Vagina (tissue), 2 donors: Measurements from ENCODE around the gene POPDC2. TPM values are rescaled to one million over a fixed set of nuclear protein-coding genes. Genes with fewer than 3 reads are reported as not detected.

Source experiments
- DNase-seq, 2 donors: peaks; one replicate each; pipeline ENCODE4 v3.0.0-alpha.2; 2017; ENCODE audit errors: extremely low spot score in 2 of 2
- H3K27ac ChIP-seq: fragments of 200-600 bp; sonication (generic); one replicate; pipeline ENCODE4 v1.5.1; 2019
- H3K27me3 ChIP-seq: fragments of 200-600 bp; sonication (generic); one replicate; pipeline ENCODE4 v1.5.1; 2019
- H3K36me3 ChIP-seq, 2 donors: fragments of 200-600 bp; sonication (generic); one replicate each; pipeline ENCODE4 v1.5.1; 2017 to 2019
- H3K4me1 ChIP-seq: fragments of 200-600 bp; sonication (generic); one replicate; pipeline ENCODE4 v1.5.1; 2019
- H3K4me3 ChIP-seq, 2 donors: fragments of 200-600 bp; sonication (generic); 1 replicate in 1 of 2; 2 replicates in 1 of 2; pipeline ENCODE4 v1.5.1; 2016 to 2019
- H3K9me3 ChIP-seq: fragments of 200-600 bp; sonication (generic); one replicate; pipeline ENCODE4 v1.5.1; 2019
- CTCF ChIP-seq, 3 experiments: fragments of 450-650 bp in 2 of 3; fragments of 200-600 bp in 1 of 3; sonication (generic) in 1 of 3; IDR thresholded peaks; one replicate each; pipeline ENCODE4 v1.5.1; 2017 to 2019; ENCODE audit warnings: antibody characterized with exemption in 3 of 3, mild to moderate bottlenecking in 2 of 3, moderate library complexity in 2 of 3
- POLR2A ChIP-seq, 2 donors: fragments of 450-650 bp; IDR thresholded peaks; one replicate each; pipeline ENCODE4 v1.6.1; 2017; ENCODE audit warnings: antibody characterized with exemption in 2 of 2, mild to moderate bottlenecking in 2 of 2, moderate library complexity in 2 of 2
- POLR2AphosphoS5 ChIP-seq, 2 donors: sonication (generic); formaldehyde crosslinking; IDR thresholded peaks; one replicate each; pipeline ENCODE4 v1.9.0; 2017; ENCODE audit warnings: antibody characterized with exemption in 2 of 2, mild to moderate bottlenecking in 2 of 2, low read depth in 1 of 2; ENCODE audit not compliant: insufficient read depth in 1 of 2
- intact Hi-C: fragments of 100-400 bp; cut with DNase I; formaldehyde crosslinking; loops from one replicate; pipeline ENCODE4 v1.15.1; 2023
- total RNA-seq: library from RNA; depleted of rRNA; stranded (reverse); fragments of >200 nt; gene quantifications from one replicate; pipeline ENCODE4 v1.2.3, GENCODE V29; 2016

Gene POPDC2
- total RNA-seq, 1 donor from 2014 or later = 3.4 TPM

- Histone ChIP-seq H3K4me1 (peaks cover 14% of the 10 kb centered on the region), H3K4me3 (no peak overlapping the region), H3K9me3 (no peaks in the 10 kb centered on the region), H3K27ac (no peak overlapping the region), H3K27me3 (no peaks in the 10 kb centered on the region), H3K36me3 (no peaks in the 10 kb centered on the region)
- intact Hi-C loops = no loop called here
- no peak for DNase-seq
- no peak for TF ChIP-seq POLR2A (IDR thresholded peaks at IDR 0.05)
- TF ChIP-seq POLR2AphosphoS5 (IDR thresholded peaks at IDR 0.05; ENCODE audit: insufficient read depth in 1 of 2, low read depth in 1 of 2) = no peak
- no peak for TF ChIP-seq CTCF (IDR thresholded peaks at IDR 0.05)
Observed at GRCh38 chr3:119700920-119701734, 40.7 kb upstream of the POPDC2 start.

GRCh38 chr3:119700269-119700919 is 40.0 kb upstream of the POPDC2 start:
- Histone ChIP-seq H3K27me3 (no peaks in the 10 kb centered on the region), H3K9me3 (no peaks in the 10 kb centered on the region), H3K27ac (no peak overlapping the region), H3K4me3 (no peak overlapping the region), H3K36me3 (no peaks in the 10 kb centered on the region), H3K4me1 (peaks cover 14% of the 10 kb centered on the region)
- TF ChIP-seq POLR2AphosphoS5 (IDR thresholded peaks at IDR 0.05; ENCODE audit: insufficient read depth in 1 of 2, low read depth in 1 of 2) (no peak), CTCF (IDR thresholded peaks at IDR 0.05) (no peak), POLR2A (IDR thresholded peaks at IDR 0.05) (no peak)
- intact Hi-C loops = no loop called here
- no peak for DNase-seq

GRCh38 chr3:119697394-119697793 is 37.0 kb upstream of the POPDC2 start:
- no peak for TF ChIP-seq POLR2A (IDR thresholded peaks at IDR 0.05)
- no peak for TF ChIP-seq POLR2AphosphoS5 (IDR thresholded peaks at IDR 0.05; ENCODE audit: insufficient read depth in 1 of 2, low read depth in 1 of 2)
- TF ChIP-seq CTCF (IDR thresholded peaks at IDR 0.05) = no peak

GRCh38 chr3:119695480-119695879 is 35.1 kb upstream of the POPDC2 start:
- intact Hi-C loops = no loop called here
- Histone ChIP-seq H3K27ac (no peak overlapping the region), H3K27me3 (no peaks in the 10 kb centered on the region), H3K36me3 (no peaks in the 10 kb centered on the region), H3K9me3 (no peaks in the 10 kb centered on the region), H3K4me1 (no peaks in the 10 kb centered on the region), H3K4me3 (no peak overlapping the region)
- TF ChIP-seq POLR2AphosphoS5 (IDR thresholded peaks at IDR 0.05; ENCODE audit: insufficient read depth in 1 of 2, low read depth in 1 of 2) (no peak), POLR2A (IDR thresholded peaks at IDR 0.05) (no peak), CTCF (IDR thresholded peaks at IDR 0.05) (no peak)
- no peak for DNase-seq

More at GRCh38 chr3:119697394-119697793, 37.0 kb upstream of the POPDC2 start:
- no peak for DNase-seq
- H3K36me3 ChIP-seq = no peaks in the 10 kb centered on the region
- H3K27ac ChIP-seq = no peak overlapping the region
- peaks cover 6% of the 10 kb centered on the region for H3K4me1 ChIP-seq
- no peaks in the 10 kb centered on the region for H3K27me3 ChIP-seq
- H3K9me3 ChIP-seq = no peaks in the 10 kb centered on the region
- intact Hi-C loops = no loop called here
- no peak overlapping the region for H3K4me3 ChIP-seq
